SIG-M5 treated with dmso at 0.1 percent for 504 hours (cell line): Measurements from ENCODE around the gene ABLIM2.

Experiments
- DNase-seq: peaks from one replicate; lab custom pipeline; 2025; ENCODE audit not compliant: unreplicated experiment; lab: John Stamatoyannopoulos, UW

The ABLIM2 gene

DNA sequence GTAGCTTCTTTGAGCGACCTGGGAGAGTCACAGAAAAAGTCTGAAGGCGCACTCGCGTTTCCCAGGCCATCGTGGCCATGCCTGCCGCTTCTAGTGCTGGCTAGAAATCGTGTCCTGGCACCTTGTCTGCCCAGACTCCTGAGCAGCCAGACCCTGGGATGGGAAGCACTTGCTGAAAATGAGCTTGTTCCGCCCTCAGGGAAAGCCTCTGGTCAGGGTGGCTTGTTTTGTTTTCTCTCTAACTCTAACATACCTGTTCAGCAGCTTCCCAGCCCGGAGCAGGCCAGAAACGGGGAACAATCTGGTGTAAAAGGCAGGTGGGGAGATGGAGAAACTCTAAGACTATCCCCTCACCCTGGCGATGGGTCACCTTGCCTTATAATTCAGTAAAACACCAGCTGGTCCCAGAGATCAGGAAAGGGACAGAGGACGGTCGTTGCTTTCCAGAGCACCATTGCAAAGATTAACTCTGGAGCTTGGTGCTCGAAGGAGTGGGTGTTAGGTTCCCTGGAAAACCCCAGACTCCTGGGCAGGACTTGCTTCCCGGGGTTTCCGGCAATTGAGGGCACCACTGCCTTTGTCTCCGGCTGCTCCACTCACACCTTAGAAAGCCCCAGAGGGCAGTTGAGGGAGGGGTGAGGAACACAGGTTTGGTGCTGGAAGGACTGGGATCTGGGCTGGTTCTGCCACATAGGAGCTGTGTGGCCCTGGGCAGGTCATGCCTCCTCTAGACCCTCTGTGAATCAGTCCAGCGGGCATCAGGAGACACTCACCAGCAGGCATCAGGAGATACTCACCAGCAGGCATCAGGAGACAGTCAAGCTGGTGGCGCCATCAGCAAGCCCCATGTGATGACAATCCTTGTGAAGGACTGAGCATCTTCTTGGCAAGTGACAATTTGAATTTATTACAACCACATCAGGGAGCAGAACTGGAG lies 36.0 kb upstream of the ABLIM2 start:
- DNase-seq: no peak

DNA sequence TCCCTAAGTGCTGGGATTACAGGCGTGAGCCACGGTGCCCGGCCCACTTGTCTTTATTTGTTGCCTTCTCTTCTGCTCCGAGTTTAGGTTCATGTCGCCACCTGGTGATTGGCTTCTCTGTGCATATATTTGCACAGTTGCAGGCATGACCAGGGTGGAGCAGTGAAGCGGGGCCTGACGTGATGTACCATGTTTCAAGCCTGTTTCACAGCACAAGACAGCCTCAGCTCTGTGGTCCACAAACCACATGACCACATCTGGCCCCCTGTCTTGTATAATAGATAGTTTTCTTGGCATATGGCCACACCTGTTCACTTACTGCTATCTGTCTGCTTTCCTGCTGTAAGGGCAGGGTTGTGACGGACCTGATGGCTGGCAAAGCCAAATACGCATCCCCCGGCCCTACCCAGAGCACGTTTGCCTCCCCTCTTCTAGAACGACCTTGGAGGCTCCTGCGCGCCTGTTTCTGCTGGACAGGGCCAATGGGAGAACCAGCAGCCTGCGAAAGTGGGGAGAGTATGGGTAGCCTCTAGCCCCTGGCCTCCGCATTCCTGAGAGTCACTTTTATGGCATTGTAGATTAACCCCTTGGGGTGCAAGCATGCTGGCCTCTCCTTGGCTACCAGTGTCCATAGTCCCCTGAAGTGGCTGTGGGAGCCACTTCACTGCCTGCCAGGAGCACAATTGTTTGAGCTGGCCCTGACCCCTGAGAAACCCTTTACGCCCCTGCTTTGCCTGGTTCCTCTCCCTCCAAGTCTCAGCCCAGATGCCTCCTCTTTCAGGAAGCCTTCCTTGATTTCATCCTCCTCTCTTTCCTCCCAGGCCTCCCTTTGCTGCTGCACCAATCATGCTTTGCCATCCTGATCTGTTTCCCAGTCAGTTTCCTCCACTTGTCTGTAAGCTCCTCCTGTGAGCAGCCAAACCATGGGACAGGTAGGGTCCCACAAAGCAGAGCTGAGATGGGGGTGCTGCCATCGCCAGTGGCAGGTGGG lies 34.4 kb upstream of the ABLIM2 start:
- DNase-seq: peak; percentile 25

DNA sequence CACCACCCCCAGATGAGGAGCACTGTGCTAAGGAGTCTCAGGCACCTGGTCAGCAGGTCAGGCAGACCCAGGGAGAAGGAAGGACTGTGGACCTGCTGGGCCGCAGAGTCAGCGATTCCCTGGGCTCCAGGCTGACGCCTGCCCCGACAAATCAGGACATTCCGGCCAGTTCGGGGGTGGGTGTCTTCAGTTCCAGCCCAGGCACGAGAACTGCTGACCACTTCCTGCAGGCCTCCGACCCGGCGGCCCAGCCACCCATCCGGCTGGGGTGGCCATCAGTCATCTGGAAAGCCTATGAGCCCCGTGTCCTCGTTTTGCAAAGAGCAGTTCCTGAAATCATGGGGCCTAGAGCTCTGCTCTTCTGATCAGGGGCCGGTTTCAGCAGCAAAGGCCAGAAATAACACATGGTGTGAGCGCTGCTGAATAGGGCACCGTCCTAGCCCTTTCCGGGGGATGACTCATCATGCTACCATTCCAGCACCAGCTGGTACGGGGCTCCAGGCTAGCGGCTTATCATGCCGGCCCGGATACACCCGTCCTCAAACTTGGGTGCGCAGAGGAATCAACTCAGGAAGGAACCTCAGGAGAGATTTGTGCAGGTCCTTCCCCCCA lies 32.6 kb upstream of the ABLIM2 start:
- DNase-seq: peak; percentile 40

DNA sequence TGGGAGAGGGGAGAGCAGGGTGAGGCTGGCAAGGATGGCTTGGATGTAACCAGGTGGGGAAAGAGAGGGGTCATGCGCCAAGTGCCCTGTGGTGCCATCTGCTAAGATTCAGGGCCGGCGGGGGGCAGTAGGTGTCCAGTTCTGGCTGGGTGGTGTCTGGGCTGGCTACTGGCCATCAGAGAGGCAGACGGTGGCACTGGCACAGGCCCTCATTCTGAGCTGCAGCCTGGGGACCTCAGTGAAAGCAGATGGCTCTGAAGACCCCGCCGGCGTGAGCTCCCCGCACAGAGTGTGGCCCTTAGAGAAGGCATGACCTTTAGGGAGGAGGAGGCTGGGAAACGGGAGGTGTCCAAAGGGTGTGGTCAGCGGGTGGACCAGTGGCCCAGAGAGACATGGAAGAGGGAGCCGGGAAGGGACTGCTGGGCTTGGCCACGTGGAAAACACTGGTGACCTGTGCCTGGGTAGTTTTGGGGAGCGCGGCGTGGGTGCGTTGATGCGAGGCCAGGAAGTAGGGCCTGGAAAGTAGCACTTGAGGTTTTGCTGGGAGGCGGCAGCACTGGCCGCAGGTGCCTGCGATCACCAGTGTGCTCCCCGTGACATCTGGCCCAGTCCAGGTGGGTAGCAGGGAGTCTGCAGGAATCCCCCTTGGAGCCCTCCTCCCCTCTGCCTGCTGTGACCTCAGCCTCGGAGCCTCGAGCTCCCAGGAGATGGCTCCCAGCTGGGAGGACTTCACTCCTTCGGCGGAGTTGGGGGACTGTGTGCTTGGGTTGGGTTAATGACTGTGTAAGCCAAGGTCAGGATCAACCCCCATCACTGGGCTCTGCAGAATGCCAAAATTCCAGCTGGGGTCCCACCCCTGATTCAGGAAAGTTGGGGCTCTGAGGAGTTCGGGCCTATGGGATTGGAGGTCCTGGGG lies 31.2 kb upstream of the ABLIM2 start:
- no peak for DNase-seq

DNA sequence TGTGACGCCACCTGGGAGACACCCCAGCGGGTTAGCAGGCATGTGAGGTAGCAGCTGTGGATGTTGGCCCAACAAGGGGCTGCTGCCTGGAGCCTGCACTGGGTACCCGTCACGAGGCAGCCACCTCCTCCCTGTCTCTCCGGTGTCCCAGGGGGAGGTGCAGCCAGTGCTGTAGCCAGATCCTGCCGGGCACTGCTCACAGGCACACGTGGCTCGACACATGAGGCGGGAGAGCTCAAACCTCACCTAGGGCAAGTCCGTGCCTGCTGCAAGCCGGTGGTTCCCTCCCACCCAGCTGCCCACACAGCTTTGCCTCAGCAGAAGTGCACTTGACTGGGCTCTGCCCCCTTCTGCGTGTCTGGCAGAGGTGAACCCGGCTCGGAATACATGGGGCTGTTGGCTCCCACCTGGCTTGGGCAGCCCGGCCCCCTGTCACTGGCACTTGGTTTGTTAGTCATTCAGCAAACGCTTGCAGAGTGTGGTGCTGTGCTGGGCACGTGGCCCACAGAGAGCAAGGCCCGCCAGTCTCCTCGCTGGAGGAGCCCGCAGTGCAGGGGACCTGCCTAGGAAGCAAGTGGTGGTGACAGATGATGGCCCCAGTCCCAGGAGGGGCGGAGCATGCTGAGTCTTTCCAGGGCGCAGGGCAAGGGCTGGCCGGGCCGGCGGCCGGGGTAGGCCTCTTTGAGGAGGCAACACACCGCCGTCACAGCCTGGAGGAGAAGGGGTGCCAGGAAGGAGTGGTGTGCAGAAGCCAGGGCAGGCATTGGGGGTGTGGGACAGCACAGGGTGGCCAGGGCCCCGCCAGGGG lies 30.3 kb upstream of the ABLIM2 start:
- no peak for DNase-seq

DNA sequence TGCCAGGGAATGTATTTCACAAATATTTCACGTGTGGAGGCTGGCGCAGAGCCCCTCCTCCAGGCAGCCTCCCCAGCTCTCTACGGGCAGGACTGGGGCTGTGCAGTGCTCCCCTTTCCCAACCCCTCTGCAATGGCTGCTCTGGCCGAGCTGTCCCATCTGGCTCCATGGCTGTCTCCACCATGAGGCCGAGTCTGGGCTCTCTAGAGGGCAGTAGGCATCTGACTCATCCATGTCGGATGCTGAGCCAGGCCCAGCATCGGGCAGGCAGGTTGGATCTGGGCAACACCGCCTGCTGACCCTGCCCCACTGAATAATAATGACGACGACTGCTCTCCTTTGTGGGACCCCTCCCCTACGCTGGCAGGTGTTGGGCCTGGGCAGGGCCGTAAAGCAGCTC lies 29.5 kb upstream of the ABLIM2 start:
- no peak for DNase-seq

DNA sequence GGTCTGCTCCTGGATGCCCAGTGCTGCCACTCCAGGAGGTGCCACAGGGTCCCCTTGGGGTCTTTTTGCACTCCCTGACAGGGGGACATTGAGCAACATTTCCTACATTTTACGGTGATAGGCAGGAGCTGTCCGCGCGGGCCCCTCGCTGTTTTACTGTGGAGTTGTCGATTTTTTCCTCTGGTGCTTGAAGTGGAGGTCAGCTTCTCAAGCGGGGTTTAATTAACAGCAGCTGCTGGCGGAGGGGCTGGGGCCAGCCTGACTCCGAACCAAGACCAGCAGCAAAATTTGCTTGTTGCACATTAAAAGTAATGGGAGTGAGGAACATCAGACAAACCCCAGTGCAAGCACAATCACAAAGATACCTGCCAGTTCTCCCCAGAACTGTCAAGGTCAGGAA lies 27.3 kb upstream of the ABLIM2 start:
- no peak for DNase-seq

DNA sequence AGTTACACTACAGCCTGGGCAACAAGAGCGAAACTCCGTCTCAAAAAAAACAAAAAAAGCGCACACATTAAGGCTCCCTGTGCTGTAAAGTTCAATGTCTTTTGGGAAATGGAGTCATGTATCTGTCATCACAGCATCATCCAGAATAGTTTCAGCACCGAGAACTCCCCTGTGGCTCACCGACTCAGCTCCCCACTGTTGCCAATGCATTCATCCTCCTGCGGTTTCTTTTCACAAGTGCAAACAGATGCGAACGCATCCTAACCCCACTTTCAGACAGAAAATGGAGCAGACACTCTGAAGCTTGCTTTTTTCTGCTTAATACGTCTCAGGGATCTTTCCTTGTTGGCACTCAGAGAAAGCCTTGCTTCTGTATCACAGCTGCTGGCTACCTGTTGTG lies 26.7 kb upstream of the ABLIM2 start:
- no peak for DNase-seq

DNA sequence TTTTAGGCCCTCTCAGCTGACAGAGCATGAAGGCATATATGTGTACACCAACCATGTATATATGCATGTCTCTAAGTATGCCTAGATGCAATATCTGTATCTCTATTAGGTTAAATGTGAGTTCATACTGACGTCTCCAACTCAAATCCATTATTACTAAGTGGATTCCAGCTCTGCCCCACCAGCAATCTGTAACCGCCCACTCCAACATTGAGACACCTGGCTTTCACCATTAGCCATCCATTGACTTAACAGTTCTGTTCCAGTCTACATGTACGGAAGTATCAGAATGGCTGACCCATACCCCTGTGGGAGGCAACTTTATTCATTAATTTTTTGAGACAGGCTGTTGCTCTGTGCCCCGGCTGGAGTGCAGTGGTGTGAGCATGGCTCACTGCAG lies 25.4 kb upstream of the ABLIM2 start:
- no peak for DNase-seq

DNA sequence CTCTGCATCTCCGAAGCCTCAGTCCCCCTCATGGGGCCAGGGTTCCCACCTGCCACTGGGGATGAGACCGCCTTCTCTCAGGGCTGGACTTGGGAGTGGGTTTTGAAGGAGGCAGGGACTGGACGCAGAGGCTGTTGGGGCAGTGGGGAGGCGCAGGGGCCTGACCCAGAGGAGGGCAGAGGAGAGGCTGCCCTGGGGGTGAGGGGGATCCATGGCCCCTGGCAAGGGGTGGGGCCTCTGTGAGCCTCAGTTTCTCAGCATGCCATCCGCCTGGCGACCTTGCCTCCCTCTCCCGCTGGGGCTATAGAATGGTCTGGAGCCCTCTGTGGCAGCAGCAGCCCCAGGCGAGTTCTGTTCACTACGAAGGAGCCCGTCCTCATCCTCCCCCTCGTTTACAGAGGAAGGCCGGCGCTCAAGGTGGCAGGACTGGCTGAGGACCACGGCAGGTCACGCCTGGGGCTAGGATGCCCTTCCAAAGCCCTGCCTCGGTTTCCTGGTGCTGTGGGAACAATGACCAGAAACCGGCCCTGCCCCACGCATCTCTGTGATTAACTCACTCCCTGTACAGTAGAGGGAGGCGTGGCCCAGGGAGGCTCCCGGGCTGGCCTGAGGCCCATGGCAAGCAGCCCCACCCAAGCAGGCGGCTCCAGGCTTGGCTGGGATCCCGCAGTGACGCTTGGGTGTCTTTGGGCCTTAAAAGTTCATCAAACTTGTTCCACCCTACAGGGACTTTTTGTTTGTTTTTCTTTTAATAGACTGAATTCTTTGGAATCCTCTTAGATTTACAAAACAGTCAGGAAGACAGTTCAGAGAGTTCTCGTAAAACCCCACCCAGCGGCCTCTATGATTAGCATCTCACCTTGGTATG lies 24.5 kb upstream of the ABLIM2 start:
- peak; percentile 52 for DNase-seq

DNA sequence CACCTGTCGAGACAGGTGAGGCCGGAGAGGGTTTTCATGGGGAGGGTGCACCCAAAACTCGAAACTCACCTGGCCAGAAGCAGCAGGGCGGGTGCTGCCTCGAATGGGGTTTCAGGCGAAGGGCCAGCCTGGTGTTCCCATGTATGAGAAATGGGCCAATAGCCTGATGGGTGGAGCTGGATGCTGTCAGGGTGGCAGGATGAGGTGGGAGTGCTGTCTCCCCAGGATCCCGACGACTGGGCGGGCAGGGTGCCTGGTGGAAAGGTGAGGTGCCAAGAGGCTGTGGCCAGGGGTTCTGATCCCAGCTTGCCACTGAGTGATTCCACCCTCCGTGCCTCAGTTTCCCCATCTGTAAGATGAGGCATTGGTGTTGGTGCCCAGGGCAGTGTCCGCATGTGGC lies 23.7 kb upstream of the ABLIM2 start:
- DNase-seq: no peak

DNA sequence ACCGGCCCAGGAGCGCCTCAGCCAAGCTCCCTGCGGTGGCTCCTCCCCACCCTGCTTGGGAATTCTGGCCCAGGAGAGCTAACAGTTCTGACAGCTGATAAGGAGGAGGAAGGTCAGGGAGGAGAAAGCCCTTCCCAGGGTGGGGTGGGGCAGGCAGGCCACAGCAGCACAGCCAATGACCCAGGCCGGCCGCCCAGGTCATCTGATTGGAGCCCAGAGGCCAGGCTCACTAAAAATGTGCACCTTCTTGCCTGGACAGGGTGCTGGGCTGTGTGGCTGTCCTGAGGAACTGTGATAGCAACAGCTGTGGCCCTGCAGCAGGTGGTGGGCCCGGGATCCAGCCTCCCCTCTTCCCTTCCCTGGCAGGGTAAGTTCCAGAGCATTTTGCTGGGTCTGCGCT lies 23.2 kb upstream of the ABLIM2 start:
- no peak for DNase-seq

DNA sequence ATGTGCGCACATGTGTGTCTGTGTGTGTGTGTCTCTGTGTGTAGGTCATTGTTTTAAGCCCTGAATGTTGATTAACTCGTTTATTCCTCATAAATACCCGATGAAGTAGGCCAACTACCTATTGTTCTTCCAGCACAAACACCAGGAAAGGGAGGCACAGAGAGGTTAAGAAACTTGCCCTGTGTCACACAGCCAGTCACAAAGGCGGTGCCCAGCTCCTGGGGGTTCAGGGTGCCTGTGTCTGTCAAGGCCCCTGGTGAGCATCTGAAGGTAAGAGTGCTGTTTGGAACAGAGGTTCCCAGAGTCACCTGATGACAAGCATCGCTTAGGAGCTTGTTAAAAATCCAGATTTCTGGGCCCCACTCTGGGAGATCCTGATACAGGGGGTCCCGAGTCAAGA lies 22.5 kb upstream of the ABLIM2 start:
- no peak for DNase-seq

DNA sequence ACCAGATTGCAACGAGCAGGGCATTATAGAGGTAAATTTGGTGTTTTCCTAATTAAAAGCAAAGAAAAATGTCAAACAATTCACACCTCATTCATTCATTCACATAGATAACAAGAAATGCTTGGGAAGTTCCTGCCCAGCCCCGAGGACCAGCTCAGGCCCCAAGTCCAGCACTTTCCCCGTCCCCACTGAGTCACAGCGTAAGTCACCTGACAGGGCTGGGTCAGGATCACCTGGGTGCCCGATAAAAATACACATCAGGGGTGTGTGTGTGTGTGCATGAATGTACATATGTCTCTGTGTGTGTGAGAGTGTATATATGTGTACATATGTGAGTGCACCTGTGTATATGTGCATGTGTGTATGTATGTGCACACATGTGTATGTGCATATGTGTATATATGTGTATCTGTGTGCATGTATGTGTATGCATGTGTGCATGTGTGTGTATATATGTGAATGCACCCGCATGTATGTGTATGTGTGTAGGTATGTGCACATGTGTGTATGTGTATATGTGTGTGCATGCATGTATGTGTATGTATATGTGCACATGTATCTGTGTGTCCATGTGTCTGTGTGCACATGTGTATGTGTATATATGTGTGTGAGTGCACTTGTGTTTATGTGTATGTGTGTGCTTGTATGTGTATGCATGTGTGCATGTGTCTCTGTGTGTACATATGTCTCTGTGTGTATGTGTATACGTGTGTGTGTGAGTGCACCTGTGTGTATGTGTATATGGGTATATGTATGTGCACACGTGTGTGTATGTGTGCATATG lies 21.9 kb upstream of the ABLIM2 start:
- DNase-seq: no peak

DNA sequence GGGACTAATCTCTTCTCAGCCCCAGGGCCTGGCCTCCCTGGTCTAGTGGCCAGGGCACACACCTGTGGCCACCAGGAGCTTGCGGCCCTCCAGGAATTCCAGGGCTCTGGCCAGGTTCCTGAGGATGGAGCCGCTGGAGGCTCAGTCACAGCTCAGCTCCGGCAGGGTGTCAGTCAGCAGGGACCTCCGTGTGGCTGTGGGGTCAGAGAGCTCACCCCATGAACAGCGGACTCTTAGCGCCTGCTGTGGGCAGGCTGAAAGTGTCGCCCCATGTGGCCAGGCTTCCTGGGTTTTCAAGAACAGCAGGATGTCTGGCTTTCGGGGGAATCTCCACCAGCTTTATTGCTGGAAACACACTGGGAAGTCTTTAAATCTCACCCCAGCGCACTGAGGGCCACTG lies 21.2 kb upstream of the ABLIM2 start:
- DNase-seq: no peak

DNA sequence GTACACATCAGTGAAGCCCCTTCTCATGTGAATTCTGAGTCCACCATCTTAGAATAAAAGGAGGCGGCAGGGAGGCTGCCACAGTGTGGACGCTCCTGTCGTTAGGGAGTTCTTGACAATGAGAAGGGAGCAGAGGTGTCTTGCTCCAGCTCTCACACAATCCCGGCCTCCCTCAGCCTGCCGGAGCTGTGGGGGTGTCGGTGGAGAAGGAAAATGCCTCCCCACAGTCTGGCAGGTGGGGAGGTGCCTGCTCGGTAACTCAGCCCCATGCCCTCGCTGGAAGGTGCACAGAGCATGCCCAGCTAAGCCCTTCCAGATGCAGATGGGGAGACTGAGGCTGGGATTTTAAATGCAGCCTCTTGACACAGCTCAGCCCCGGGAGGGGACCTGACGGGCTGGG lies 20.5 kb upstream of the ABLIM2 start:
- no peak for DNase-seq

DNA sequence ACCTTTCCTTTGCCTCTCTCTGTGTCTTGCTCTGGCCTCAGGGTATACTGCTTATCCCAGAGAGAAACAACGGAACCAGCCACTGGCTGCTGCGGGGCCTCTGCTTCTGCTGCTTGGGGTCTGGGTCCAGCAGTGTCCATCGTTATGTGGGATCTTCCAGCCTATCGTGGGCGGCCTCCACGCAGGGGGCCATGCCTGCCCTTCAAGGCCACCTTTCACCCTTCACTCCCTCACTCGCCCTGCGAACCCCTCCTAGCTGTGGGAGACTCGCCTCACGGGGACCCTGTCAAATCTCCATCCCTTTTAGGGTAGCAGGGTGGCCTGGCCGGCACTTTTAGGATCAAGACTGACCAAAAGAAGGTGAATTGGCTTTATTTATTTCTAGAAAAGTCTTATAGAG lies 19.3 kb upstream of the ABLIM2 start:
- DNase-seq: no peak

DNA sequence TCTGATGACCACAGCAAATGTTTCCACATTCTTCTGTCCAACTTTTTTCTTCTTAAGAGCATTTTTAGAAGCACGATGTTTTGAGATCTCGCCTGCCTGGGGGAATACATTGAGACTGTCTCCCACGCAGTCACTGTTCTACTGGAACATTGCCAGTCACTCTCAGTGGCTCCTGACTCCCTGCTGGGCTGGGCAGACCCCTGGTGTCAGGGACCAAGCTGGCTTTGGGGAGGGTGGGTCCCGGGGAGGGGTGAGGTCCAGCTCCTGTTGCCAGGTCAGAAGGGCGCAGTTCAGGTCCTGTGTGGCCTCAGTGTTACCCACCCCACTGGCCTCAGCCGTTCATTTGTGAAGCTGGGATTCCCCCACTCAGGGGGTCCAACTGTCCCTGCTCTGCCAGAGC lies 18.9 kb upstream of the ABLIM2 start:
- no peak for DNase-seq
